ENCODE measurements around the gene GJD3.

The GJD3 gene

GRCh38 chr17:40351359-40352236, 12.9 kb downstream of the GJD3 start:
- DNase-seq = no peak

GRCh38 chr17:40350689-40351358, 13.7 kb downstream of the GJD3 start:
- no peak for DNase-seq

GRCh38 chr17:40349895-40350688, 14.4 kb downstream of the GJD3 start:
- no peak for DNase-seq

GRCh38 chr17:40349477-40349894, 15.1 kb downstream of the GJD3 start:
- no peak for DNase-seq

GRCh38 chr17:40348562-40349476, 15.7 kb downstream of the GJD3 start:
- DNase-seq = no peak

- no peak for DNase-seq
These were observed 16.4 kb downstream of the GJD3 start for GRCh38 chr17:40348136-40348504.

GRCh38 chr17:40347319-40348135, 17.0 kb downstream of the GJD3 start:
- DNase-seq = no peak

GRCh38 chr17:40346765-40347158, 17.8 kb downstream of the GJD3 start:
- no peak for DNase-seq

- no peak for DNase-seq
These were observed 18.4 kb downstream of the GJD3 start for GRCh38 chr17:40345994-40346764.

- DNase-seq = no peak
These were observed 19.2 kb downstream of the GJD3 start for GRCh38 chr17:40345161-40345993.

- no peak for DNase-seq
These were observed 19.9 kb downstream of the GJD3 start for GRCh38 chr17:40344421-40345160.

GRCh38 chr17:40343219-40344119, 21.1 kb downstream of the GJD3 start:
- no peak for DNase-seq

- DNase-seq = no peak
These were observed 21.9 kb downstream of the GJD3 start for GRCh38 chr17:40342504-40343218.

GRCh38 chr17:40341808-40342503, 22.6 kb downstream of the GJD3 start:
- peak; percentile 52 for DNase-seq

GRCh38 chr17:40340880-40341807, 23.4 kb downstream of the GJD3 start:
- peak; percentile 85 for DNase-seq
